8988T (cell line): ENCODE measurements around the gene HPCAL1.

Experiments
- DNase-seq: peaks from one replicate; pipeline ENCODE4 v3.0.0; 2011

Gene HPCAL1

GRCh38 chr2:10325278-10326145, 22.8 kb downstream of the HPCAL1 start:
- no peak for DNase-seq

GRCh38 chr2:10326151-10326616, 23.5 kb downstream of the HPCAL1 start:
- no peak for DNase-seq

- no peak for DNase-seq
Observed at GRCh38 chr2:10326707-10327594, 24.2 kb downstream of the HPCAL1 start.

- no peak for DNase-seq
Observed at GRCh38 chr2:10327896-10328669, 25.4 kb downstream of the HPCAL1 start.

- DNase-seq: no peak
Observed at GRCh38 chr2:10328670-10329579, 26.2 kb downstream of the HPCAL1 start.

- no peak for DNase-seq
Observed at GRCh38 chr2:10329580-10329879, 26.8 kb downstream of the HPCAL1 start.

GRCh38 chr2:10329880-10330699, 27.4 kb downstream of the HPCAL1 start:
- DNase-seq: no peak

- DNase-seq: no peak
Observed at GRCh38 chr2:10330700-10331026, 28.0 kb downstream of the HPCAL1 start.

GRCh38 chr2:10331027-10331701, 28.5 kb downstream of the HPCAL1 start:
- DNase-seq: no peak

- no peak for DNase-seq
Observed at GRCh38 chr2:10331702-10332401, 29.1 kb downstream of the HPCAL1 start.

GRCh38 chr2:10332402-10333246, 29.9 kb downstream of the HPCAL1 start:
- DNase-seq: no peak

- DNase-seq: no peak
Observed at GRCh38 chr2:10333247-10333613, 30.5 kb downstream of the HPCAL1 start.

- DNase-seq: no peak
Observed at GRCh38 chr2:10333966-10334365, 31.3 kb downstream of the HPCAL1 start.

GRCh38 chr2:10335046-10335840, 32.5 kb downstream of the HPCAL1 start:
- no peak for DNase-seq

- no peak for DNase-seq
Observed at GRCh38 chr2:10336283-10336682, 33.6 kb downstream of the HPCAL1 start.

GRCh38 chr2:10337449-10338269, 35.0 kb downstream of the HPCAL1 start:
- no peak for DNase-seq
